Hepatocyte (in vitro differentiated cells): Measurements from ENCODE around the gene CDK5R1.

Source experiments
- EZH2phosphoT487 ChIP-seq: fragments of 200-600 bp; sonication (generic); IDR thresholded peaks from one replicate; pipeline ENCODE4 v1.6.1; 2018; ENCODE audit warnings: antibody characterized with exemption, mild to moderate bottlenecking, low read depth, moderate library complexity; ENCODE audit not compliant: unreplicated experiment, severe bottlenecking
- TF ChIP-seq, protein P1 (sequence below): fragments of 200-600 bp; sonication (generic); IDR thresholded peaks from 2 replicates; pipeline ENCODE4 v1.5.1; 2016; ENCODE audit warnings: antibody characterized with exemption, mild to moderate bottlenecking; ENCODE audit not compliant: poor library complexity

GRCh38 chr17:32464374-32464773 lies 22.4 kb upstream of the CDK5R1 start:
- TF ChIP-seq, protein P1, sequence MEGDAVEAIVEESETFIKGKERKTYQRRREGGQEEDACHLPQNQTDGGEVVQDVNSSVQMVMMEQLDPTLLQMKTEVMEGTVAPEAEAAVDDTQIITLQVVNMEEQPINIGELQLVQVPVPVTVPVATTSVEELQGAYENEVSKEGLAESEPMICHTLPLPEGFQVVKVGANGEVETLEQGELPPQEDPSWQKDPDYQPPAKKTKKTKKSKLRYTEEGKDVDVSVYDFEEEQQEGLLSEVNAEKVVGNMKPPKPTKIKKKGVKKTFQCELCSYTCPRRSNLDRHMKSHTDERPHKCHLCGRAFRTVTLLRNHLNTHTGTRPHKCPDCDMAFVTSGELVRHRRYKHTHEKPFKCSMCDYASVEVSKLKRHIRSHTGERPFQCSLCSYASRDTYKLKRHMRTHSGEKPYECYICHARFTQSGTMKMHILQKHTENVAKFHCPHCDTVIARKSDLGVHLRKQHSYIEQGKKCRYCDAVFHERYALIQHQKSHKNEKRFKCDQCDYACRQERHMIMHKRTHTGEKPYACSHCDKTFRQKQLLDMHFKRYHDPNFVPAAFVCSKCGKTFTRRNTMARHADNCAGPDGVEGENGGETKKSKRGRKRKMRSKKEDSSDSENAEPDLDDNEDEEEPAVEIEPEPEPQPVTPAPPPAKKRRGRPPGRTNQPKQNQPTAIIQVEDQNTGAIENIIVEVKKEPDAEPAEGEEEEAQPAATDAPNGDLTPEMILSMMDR, result no peak
- no peak for TF ChIP-seq EZH2phosphoT487
